HepG2 (cell line): ENCODE data around the gene FAM118A. TPM values are rescaled to one million over a fixed set of nuclear protein-coding genes. Genes with fewer than 3 reads are reported as not detected.

Experiments
- FOXM1 ChIP-seq: sonication (generic); formaldehyde crosslinking; IDR thresholded peaks from 2 replicates; pipeline ENCODE4 v1.5.0; 2020; ENCODE audit warnings: missing genetic modification reagents
- FOXP1 ChIP-seq, 2 experiments: fragments of 450-650 bp in 1 of 2; IDR thresholded peaks; 2 replicates each; pipeline ENCODE4 v1.6.1; 2017 to 2018; ENCODE audit warnings: antibody characterized with exemption in 1 of 2
- GMEB2 ChIP-seq: IDR thresholded peaks from 2 replicates; pipeline ENCODE4 v1.6.1; 2016; ENCODE audit warnings: missing biosample characterization, missing genetic modification reagents, low read depth
- HNRNPH1 ChIP-seq: fragments of 200-400 bp; formaldehyde crosslinking; optimal IDR thresholded peaks from 2 replicates; pipeline ENCODE3; 2017; ENCODE audit warnings: mild to moderate bottlenecking, low read depth, low read length
- KMT2A ChIP-seq: sonication (generic); formaldehyde crosslinking; IDR thresholded peaks from 2 replicates; pipeline ENCODE4 v1.4.0; 2020; ENCODE audit warnings: missing genetic modification reagents
- RNF2 ChIP-seq: fragments of 450-650 bp; conservative IDR thresholded peaks from 2 replicates; pipeline ENCODE4 v1.6.1; 2016; ENCODE audit warnings: low read depth
- SNAPC2 ChIP-seq: sonication (generic); formaldehyde crosslinking; IDR thresholded peaks from 2 replicates; pipeline ENCODE4 v1.8.1; 2022; ENCODE audit warnings: mild to moderate bottlenecking, missing genetic modification reagents
- STAG1 ChIP-seq: sonication (generic); formaldehyde crosslinking; IDR thresholded peaks from 2 replicates; pipeline ENCODE4 v1.4.0; 2020; ENCODE audit warnings: missing genetic modification reagents
- THAP9 ChIP-seq: sonication (generic); formaldehyde crosslinking; IDR thresholded peaks from 2 replicates; pipeline ENCODE4; 2020; ENCODE audit warnings: missing genetic modification reagents, mild to moderate bottlenecking, borderline replicate concordance
- WIZ ChIP-seq: sonication (generic); formaldehyde crosslinking; IDR thresholded peaks from 2 replicates; pipeline ENCODE4 v1.5.1; 2020; ENCODE audit warnings: mild to moderate bottlenecking, missing genetic modification reagents
- ZBTB8A ChIP-seq: sonication (generic); formaldehyde crosslinking; IDR thresholded peaks from 2 replicates; pipeline ENCODE4 v1.4.0; 2020; ENCODE audit warnings: mild to moderate bottlenecking, low read depth, missing genetic modification reagents, borderline replicate concordance
- ZFP36L1 ChIP-seq: sonication (generic); formaldehyde crosslinking; IDR thresholded peaks from 2 replicates; pipeline ENCODE4 v1.8.0; 2022; ENCODE audit warnings: mild to moderate bottlenecking, missing genetic modification reagents, moderate library complexity
- ZKSCAN5 ChIP-seq: sonication (generic); formaldehyde crosslinking; IDR thresholded peaks from 2 replicates; pipeline ENCODE4 v1.5.1; 2020; ENCODE audit warnings: mild to moderate bottlenecking, missing genetic modification reagents
- ZNF251 ChIP-seq: sonication (generic); formaldehyde crosslinking; IDR thresholded peaks from 2 replicates; pipeline ENCODE4 v1.9.0; 2021; ENCODE audit warnings: mild to moderate bottlenecking, missing genetic modification reagents
- ZNF44 ChIP-seq: sonication (generic); formaldehyde crosslinking; IDR thresholded peaks from 2 replicates; pipeline ENCODE4 v1.5.1; 2020; ENCODE audit warnings: mild to moderate bottlenecking, missing genetic modification reagents
- ZNF446 ChIP-seq: sonication (generic); formaldehyde crosslinking; IDR thresholded peaks from 2 replicates; pipeline ENCODE4 v1.5.0; 2020; ENCODE audit warnings: mild to moderate bottlenecking, missing genetic modification reagents
- ZNF530 ChIP-seq: sonication (generic); formaldehyde crosslinking; IDR thresholded peaks from 2 replicates; pipeline ENCODE4 v1.5.0; 2020; ENCODE audit warnings: low read depth, mild to moderate bottlenecking, missing genetic modification reagents
- ZNF546 ChIP-seq: sonication (generic); formaldehyde crosslinking; conservative IDR thresholded peaks from 2 replicates; pipeline ENCODE4 v1.8.1; 2023; ENCODE audit warnings: mild to moderate bottlenecking, missing genetic modification reagents
- ZNF556 ChIP-seq: sonication (generic); formaldehyde crosslinking; IDR thresholded peaks from 2 replicates; pipeline ENCODE4 v1.4.0; 2020; ENCODE audit warnings: mild to moderate bottlenecking, missing genetic modification reagents, borderline replicate concordance
- ZNF567 ChIP-seq: sonication (generic); formaldehyde crosslinking; IDR thresholded peaks from 2 replicates; pipeline ENCODE4 v1.8.1; 2023; ENCODE audit warnings: mild to moderate bottlenecking, missing genetic modification reagents, borderline replicate concordance
- ZNF687 ChIP-seq: sonication (generic); formaldehyde crosslinking; IDR thresholded peaks from 2 replicates; pipeline ENCODE4 v1.5.1; 2020; ENCODE audit warnings: mild to moderate bottlenecking, missing genetic modification reagents, moderate library complexity
- ZNF83 ChIP-seq: sonication (generic); formaldehyde crosslinking; IDR thresholded peaks from 2 replicates; pipeline ENCODE4 v1.4.0; 2020; ENCODE audit warnings: missing genetic modification reagents, mild to moderate bottlenecking, borderline replicate concordance
- polyA plus RNA-seq, 8 experiments: library from polyadenylated mRNA; depleted of rRNA in 3 of 8; stranded (reverse) in 7 of 8; unstranded in 1 of 8; fragments of >200 nt; fragmentation: Illumina TruSeq in 4 of 8; extraction: Trizol in 4 of 8; gene quantifications; 2 replicates each; pipeline versions ENCODE4 v1.2.1 to v1.2.3, GENCODE V29; 2011 to 2016; ENCODE audit warnings: low read depth in 4 of 8, missing spikeins in 1 of 8, mixed read lengths in 1 of 8; ENCODE audit not compliant: insufficient read depth in 1 of 8
- total RNA-seq, 5 experiments: library from RNA; depleted of rRNA; stranded (reverse); fragments of >200 nt; fragmentation: Illumina TruSeq; extraction: Trizol; gene quantifications; 2 replicates each; pipeline ENCODE4 v1.2.3, GENCODE V29; 2016; ENCODE audit warnings: low read depth in 1 of 5

FAM118A gene
- total and polyA plus RNA-seq, 2 of the 13 experiments (the other 11 are each of a cell fraction or from before 2014, with no cell fraction given) = 36.7 to 48.2 TPM

- no peak for TF ChIP-seq FOXP1 (IDR thresholded peaks at IDR 0.05)
- TF ChIP-seq FOXP1 (CRISPR knock-in tag; IDR thresholded peaks at IDR 0.05) = no peak
- TF ChIP-seq WIZ (CRISPR knock-in tag) = no peak
- TF ChIP-seq ZNF687 = peak; percentile 79
- TF ChIP-seq STAG1 (CRISPR knock-in tag) = peak; percentile 86
- no peak for TF ChIP-seq ZNF530
- no peak for TF ChIP-seq ZFP36L1 (CRISPR knock-in tag)
- TF ChIP-seq GMEB2 (CRISPR knock-in tag) = no peak
- TF ChIP-seq ZNF251 (CRISPR knock-in tag) = no peak
- no peak for TF ChIP-seq THAP9 (CRISPR knock-in tag)
- TF ChIP-seq HNRNPH1 = no peak
- TF ChIP-seq ZNF446 (CRISPR knock-in tag) = no peak
- TF ChIP-seq SNAPC2 (CRISPR knock-in tag) = no peak
- TF ChIP-seq KMT2A (CRISPR knock-in tag) = peak; percentile 47; the same call in 1 of the 2 replicates
- no peak for TF ChIP-seq RNF2
- no peak for TF ChIP-seq ZNF44
- no peak for TF ChIP-seq ZNF83 (CRISPR knock-in tag)
- TF ChIP-seq ZNF546 (CRISPR knock-in tag) = no peak
- TF ChIP-seq ZNF556 (CRISPR knock-in tag) = no peak
- TF ChIP-seq ZBTB8A = no peak
- TF ChIP-seq ZKSCAN5 (CRISPR knock-in tag) = no peak
- TF ChIP-seq FOXM1 (CRISPR knock-in tag) = no peak
- TF ChIP-seq ZNF567 (CRISPR knock-in tag) = no peak; the same call in 1 of the 2 replicates
Observed at GRCh38 chr22:45268958-45269844, 40.5 kb upstream of the FAM118A start (continued).
